Measurements from ENCODE around the gene THSD7A.

THSD7A gene

GRCh38 chr7:11343136-11343535 is 488.9 kb downstream of the THSD7A start:
- Histone ChIP-seq H3K36me3 (ENCODE audit: insufficient read depth, low read length) (no peaks in the 10 kb centered on the region), H3K27ac (ENCODE audit: low read depth, low read length) (no peak overlapping the region), H3K27me3 (ENCODE audit: insufficient read depth, low read length) (peaks cover 8% of the 10 kb centered on the region), H2AFZ (ENCODE audit: low read length, unreplicated experiment) (no peak overlapping the region), H3K4me1 (ENCODE audit: control insufficient read depth, insufficient read depth, low read length, unreplicated experiment) (no peaks in the 10 kb centered on the region), H3K4me3 (ENCODE audit: low read depth, low read length) (no peak overlapping the region), H3K79me2 (ENCODE audit: control insufficient read depth, insufficient read depth, low read length, unreplicated experiment) (no peaks in the 10 kb centered on the region)

DNA sequence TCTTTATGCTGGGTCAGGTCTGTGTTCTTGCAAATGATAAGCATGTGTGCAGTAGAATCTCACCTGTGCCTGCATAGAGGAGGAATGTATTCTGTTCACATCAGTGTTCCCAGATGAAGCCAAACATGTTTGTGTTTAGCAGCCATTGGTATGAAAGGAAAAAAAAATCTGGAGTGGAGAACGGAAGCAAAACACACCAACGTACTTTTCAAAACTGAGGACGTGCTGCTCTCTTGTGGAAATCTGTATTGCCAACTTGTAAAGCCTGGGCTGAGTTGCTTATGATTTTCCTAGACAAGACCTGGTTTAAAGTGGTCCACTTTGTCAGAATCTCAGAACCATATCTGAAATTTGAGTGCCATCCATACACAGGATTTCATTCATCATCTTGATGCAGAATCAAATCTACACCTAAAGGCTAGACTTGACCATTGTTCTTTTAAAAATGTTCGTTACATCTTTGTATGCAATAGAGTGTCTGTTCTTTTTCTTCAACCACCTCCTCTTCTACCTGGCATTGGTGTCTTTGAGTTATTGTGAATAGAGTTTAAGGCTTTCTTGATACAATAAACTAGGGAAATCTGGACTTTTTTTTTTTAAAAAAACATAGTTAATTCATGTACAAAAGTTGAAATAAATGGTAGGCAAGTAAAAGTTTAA is 490.6 kb downstream of the THSD7A start:
- Histone ChIP-seq H3K4me1 (ENCODE audit: control insufficient read depth, insufficient read depth, low read length, unreplicated experiment) (no peaks in the 10 kb centered on the region), H3K36me3 (ENCODE audit: insufficient read depth, low read length) (no peaks in the 10 kb centered on the region), H3K27me3 (ENCODE audit: insufficient read depth, low read length) (peaks cover 8% of the 10 kb centered on the region), H2AFZ (ENCODE audit: low read length, unreplicated experiment) (no peak overlapping the region), H3K79me2 (ENCODE audit: control insufficient read depth, insufficient read depth, low read length, unreplicated experiment) (no peaks in the 10 kb centered on the region), H3K4me3 (ENCODE audit: low read depth, low read length) (no peak overlapping the region), H3K27ac (ENCODE audit: low read depth, low read length) (no peak overlapping the region)

GRCh38 chr7:11336432-11336831 is 495.6 kb downstream of the THSD7A start:
- Histone ChIP-seq H3K36me3 (ENCODE audit: insufficient read depth, low read length) (no peaks in the 10 kb centered on the region), H3K79me2 (ENCODE audit: control insufficient read depth, insufficient read depth, low read length, unreplicated experiment) (no peaks in the 10 kb centered on the region), H3K27me3 (ENCODE audit: insufficient read depth, low read length) (peaks cover 8% of the 10 kb centered on the region), H2AFZ (ENCODE audit: low read length, unreplicated experiment) (no peak overlapping the region), H3K4me1 (ENCODE audit: control insufficient read depth, insufficient read depth, low read length, unreplicated experiment) (no peaks in the 10 kb centered on the region), H3K27ac (ENCODE audit: low read depth, low read length) (no peak overlapping the region), H3K4me3 (ENCODE audit: low read depth, low read length) (no peak overlapping the region)

GRCh38 chr7:11335947-11336346 is 496.1 kb downstream of the THSD7A start:
- Histone ChIP-seq H3K4me1 (ENCODE audit: control insufficient read depth, insufficient read depth, low read length, unreplicated experiment) (no peaks in the 10 kb centered on the region), H3K27me3 (ENCODE audit: insufficient read depth, low read length) (peaks cover 8% of the 10 kb centered on the region), H3K36me3 (ENCODE audit: insufficient read depth, low read length) (no peaks in the 10 kb centered on the region), H3K4me3 (ENCODE audit: low read depth, low read length) (no peak overlapping the region), H3K27ac (ENCODE audit: low read depth, low read length) (no peak overlapping the region), H2AFZ (ENCODE audit: low read length, unreplicated experiment) (no peak overlapping the region), H3K79me2 (ENCODE audit: control insufficient read depth, insufficient read depth, low read length, unreplicated experiment) (no peaks in the 10 kb centered on the region)

DNA sequence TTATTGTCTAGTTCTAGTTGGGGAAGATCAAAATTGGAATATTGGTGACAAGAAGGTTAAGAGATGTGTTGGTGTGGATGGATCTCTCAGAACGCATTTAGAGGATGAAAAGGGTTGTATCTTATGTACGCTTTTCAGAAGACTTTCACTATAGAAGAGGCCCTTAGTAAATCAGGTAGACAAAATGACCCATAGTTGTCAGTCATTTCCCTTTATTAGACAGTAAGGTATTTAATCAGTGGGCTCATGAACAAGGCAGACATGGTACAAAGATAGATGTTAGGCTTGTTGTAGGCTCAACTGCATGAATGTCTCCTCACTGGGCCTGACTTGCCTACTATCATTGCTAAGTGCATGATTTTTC is 499.2 kb downstream of the THSD7A start:
- H3K27me3 ChIP-seq (ENCODE audit: insufficient read depth, low read length) = peaks cover 6% of the 10 kb centered on the region; the same call in 1 of the 2 replicates
- no peaks in the 10 kb centered on the region for H3K79me2 ChIP-seq (ENCODE audit: control insufficient read depth, insufficient read depth, low read length, unreplicated experiment)
- no peak overlapping the region for H2AFZ ChIP-seq (ENCODE audit: low read length, unreplicated experiment)
- H3K4me1 ChIP-seq (ENCODE audit: control insufficient read depth, insufficient read depth, low read length, unreplicated experiment) = no peaks in the 10 kb centered on the region
- H3K4me3 ChIP-seq (ENCODE audit: low read depth, low read length) = no peak overlapping the region
- no peak overlapping the region for H3K27ac ChIP-seq (ENCODE audit: low read depth, low read length)
- no peaks in the 10 kb centered on the region for H3K36me3 ChIP-seq (ENCODE audit: insufficient read depth, low read length)

- peaks cover 6% of the 10 kb centered on the region; the same call in 1 of the 2 replicates for H3K27me3 ChIP-seq (ENCODE audit: insufficient read depth, low read length)
- no peaks in the 10 kb centered on the region for H3K4me1 ChIP-seq (ENCODE audit: control insufficient read depth, insufficient read depth, low read length, unreplicated experiment)
- no peaks in the 10 kb centered on the region for H3K79me2 ChIP-seq (ENCODE audit: control insufficient read depth, insufficient read depth, low read length, unreplicated experiment)
- H2AFZ ChIP-seq (ENCODE audit: low read length, unreplicated experiment) = no peak overlapping the region
- H3K27ac ChIP-seq (ENCODE audit: low read depth, low read length) = no peak overlapping the region
- no peak overlapping the region for H3K4me3 ChIP-seq (ENCODE audit: low read depth, low read length)
- H3K36me3 ChIP-seq (ENCODE audit: insufficient read depth, low read length) = no peaks in the 10 kb centered on the region
Observed at GRCh38 chr7:11332186-11332864, 499.7 kb downstream of the THSD7A start.

DNA sequence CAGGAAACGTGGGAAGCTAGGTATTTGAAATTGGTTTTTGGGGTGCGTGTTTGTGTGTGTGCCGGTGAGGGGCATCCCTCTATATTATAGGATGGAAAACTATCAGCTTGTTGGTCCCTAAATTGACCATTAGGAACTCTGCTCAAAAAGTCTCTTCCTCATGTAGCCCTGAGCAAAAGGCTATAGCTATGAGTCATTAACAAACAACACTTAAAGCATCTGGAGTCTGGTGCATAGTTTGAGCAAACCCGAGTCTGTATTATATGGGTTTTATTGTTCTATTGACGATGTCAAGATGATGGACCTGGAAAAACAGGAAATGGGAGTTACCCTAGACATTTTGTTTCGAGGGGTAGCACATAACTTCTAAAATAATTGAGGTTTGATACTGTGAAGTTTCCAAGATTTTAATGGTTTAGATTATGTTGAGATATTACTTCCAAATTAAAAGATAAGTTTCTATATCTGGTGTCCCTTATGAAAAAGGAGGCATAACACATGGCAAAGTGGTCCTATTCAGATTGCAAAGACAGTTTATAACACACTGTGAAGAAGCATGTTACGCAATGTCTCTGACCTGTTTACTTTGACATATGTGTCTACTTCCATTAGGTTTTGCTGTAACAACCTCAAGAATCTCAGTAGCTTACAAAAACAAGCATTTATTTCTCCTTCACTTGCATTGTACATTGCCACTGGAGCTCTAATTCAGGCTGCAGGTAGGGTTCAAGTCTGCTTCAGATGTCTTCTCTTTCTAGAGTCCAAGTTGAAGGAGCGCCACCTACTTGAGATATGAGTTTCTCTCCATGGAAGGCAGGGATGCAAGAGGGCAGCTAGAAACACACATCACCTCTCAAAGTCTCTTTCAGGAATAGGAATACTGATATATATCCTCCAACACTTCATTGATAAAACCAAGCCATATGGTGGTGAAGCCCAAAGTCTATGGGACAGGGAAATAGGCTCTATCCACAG is 500.6 kb downstream of the THSD7A start:
- Histone ChIP-seq H3K4me3 (ENCODE audit: low read depth, low read length) (no peak overlapping the region), H3K27ac (ENCODE audit: low read depth, low read length) (no peak overlapping the region), H3K4me1 (ENCODE audit: control insufficient read depth, insufficient read depth, low read length, unreplicated experiment) (no peaks in the 10 kb centered on the region), H3K79me2 (ENCODE audit: control insufficient read depth, insufficient read depth, low read length, unreplicated experiment) (no peaks in the 10 kb centered on the region), H3K27me3 (ENCODE audit: insufficient read depth, low read length) (peaks cover 6% of the 10 kb centered on the region; the same call in 1 of the 2 replicates), H3K36me3 (ENCODE audit: insufficient read depth, low read length) (no peaks in the 10 kb centered on the region), H2AFZ (ENCODE audit: low read length, unreplicated experiment) (no peak overlapping the region)

GRCh38 chr7:11330717-11331116 is 501.3 kb downstream of the THSD7A start:
- no peaks in the 10 kb centered on the region for H3K36me3 ChIP-seq (ENCODE audit: insufficient read depth, low read length)
- no peak overlapping the region for H3K4me3 ChIP-seq (ENCODE audit: low read depth, low read length)
- peaks cover 6% of the 10 kb centered on the region; the same call in 1 of the 2 replicates for H3K27me3 ChIP-seq (ENCODE audit: insufficient read depth, low read length)
- no peak overlapping the region for H2AFZ ChIP-seq (ENCODE audit: low read length, unreplicated experiment)
- H3K4me1 ChIP-seq (ENCODE audit: control insufficient read depth, insufficient read depth, low read length, unreplicated experiment) = no peaks in the 10 kb centered on the region
- H3K27ac ChIP-seq (ENCODE audit: low read depth, low read length) = no peak overlapping the region
- H3K79me2 ChIP-seq (ENCODE audit: control insufficient read depth, insufficient read depth, low read length, unreplicated experiment) = no peaks in the 10 kb centered on the region

- H3K79me2 ChIP-seq (ENCODE audit: control insufficient read depth, insufficient read depth, low read length, unreplicated experiment) = no peaks in the 10 kb centered on the region
- no peaks in the 10 kb centered on the region for H3K4me1 ChIP-seq (ENCODE audit: control insufficient read depth, insufficient read depth, low read length, unreplicated experiment)
- no peaks in the 10 kb centered on the region for H3K36me3 ChIP-seq (ENCODE audit: insufficient read depth, low read length)
- H2AFZ ChIP-seq (ENCODE audit: low read length, unreplicated experiment) = no peak overlapping the region
- peaks cover 6% of the 10 kb centered on the region; the same call in 1 of the 2 replicates for H3K27me3 ChIP-seq (ENCODE audit: insufficient read depth, low read length)
- no peak overlapping the region for H3K27ac ChIP-seq (ENCODE audit: low read depth, low read length)
- H3K4me3 ChIP-seq (ENCODE audit: low read depth, low read length) = no peak overlapping the region
Observed at GRCh38 chr7:11330208-11330607, 501.8 kb downstream of the THSD7A start.

- Histone ChIP-seq H3K4me3 (ENCODE audit: low read depth, low read length) (no peak overlapping the region), H2AFZ (ENCODE audit: low read length, unreplicated experiment) (no peak overlapping the region), H3K27me3 (ENCODE audit: insufficient read depth, low read length) (peaks cover 6% of the 10 kb centered on the region; the same call in 1 of the 2 replicates), H3K27ac (ENCODE audit: low read depth, low read length) (no peak overlapping the region), H3K4me1 (ENCODE audit: control insufficient read depth, insufficient read depth, low read length, unreplicated experiment) (no peaks in the 10 kb centered on the region), H3K79me2 (ENCODE audit: control insufficient read depth, insufficient read depth, low read length, unreplicated experiment) (no peaks in the 10 kb centered on the region), H3K36me3 (ENCODE audit: insufficient read depth, low read length) (no peaks in the 10 kb centered on the region)
Observed at GRCh38 chr7:11329626-11330025, 502.4 kb downstream of the THSD7A start.
